Effector memory CD8-positive, alpha-beta T cell (primary cell): ENCODE results near the gene MFNG.

Experiments used
- ATAC-seq: fragments of 150-1000 bp; cut with Tn5 transposase; replicated peaks from 2 replicates; pipeline ENCODE4 v1.10.0; 2021; ENCODE audit warnings: mild to moderate bottlenecking, moderate library complexity
- DNase-seq, 3 experiments: peaks; one replicate each; pipeline ENCODE4 v3.0.0; 2021
- H3K27ac Mint-ChIP-seq, 2 donors: one replicate each; pipeline ENCODE4 v1.8.0; 2022; ENCODE audit warnings: mild to moderate bottlenecking in 2 of 2, mixed read lengths in 2 of 2, moderate library complexity in 2 of 2
- H3K27me3 Mint-ChIP-seq, 2 donors: one replicate each; pipeline ENCODE4 v1.8.0; 2022; ENCODE audit warnings: mixed read lengths in 2 of 2
- H3K36me3 Mint-ChIP-seq: one replicate; pipeline ENCODE4 v1.8.0; 2022; ENCODE audit warnings: mild to moderate bottlenecking, moderate library complexity, mixed read lengths; ENCODE audit not compliant: insufficient read depth
- H3K4me1 Mint-ChIP-seq, 2 donors: one replicate each; pipeline ENCODE4 v1.8.0; 2022; ENCODE audit warnings: low read depth in 2 of 2, mixed read lengths in 2 of 2
- H3K4me3 Mint-ChIP-seq, 2 donors: one replicate each; pipeline ENCODE4 v1.8.0; 2022; ENCODE audit warnings: mild to moderate bottlenecking in 2 of 2, mixed read lengths in 2 of 2, moderate library complexity in 2 of 2
- H3K9me3 Mint-ChIP-seq, 2 donors: one replicate each; pipeline ENCODE4 v1.8.0; 2022; ENCODE audit warnings: mixed read lengths in 2 of 2

Gene MFNG

DNA sequence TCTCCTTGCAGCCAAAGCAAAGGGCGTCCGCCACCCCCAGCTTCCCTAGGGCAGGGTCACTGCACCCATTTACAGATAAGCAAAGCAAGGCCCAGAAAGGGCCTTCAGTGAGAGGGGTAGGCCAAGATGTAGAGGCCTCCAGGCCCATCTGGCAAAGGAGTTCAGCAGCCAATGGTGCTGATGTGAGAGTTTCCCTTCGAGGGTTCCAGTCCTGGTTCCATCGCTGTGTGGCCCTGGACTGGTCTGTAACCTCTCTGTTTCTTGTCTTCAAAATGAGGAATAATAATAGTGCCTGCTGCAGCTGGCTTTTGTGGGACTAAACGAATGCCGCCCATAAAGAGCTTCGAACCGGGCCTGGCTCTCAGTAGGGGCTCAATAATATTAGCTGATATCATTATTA, 62.9 kb downstream of the MFNG start:
- Mint-ChIP-seq H3K4me3 (no peak overlapping the region), H3K27me3 (peaks cover 48 to 76% of the 10 kb centered on the region in 2 donors), H3K4me1 (peaks cover 20 to 28% of the 10 kb centered on the region in 2 donors), H3K36me3 (peaks cover 3% of the 10 kb centered on the region), H3K27ac (no peak overlapping the region), H3K9me3 (no peaks in the 10 kb centered on the region)
- ATAC-seq (no peak), DNase-seq (no peak)

- H3K9me3 Mint-ChIP-seq, result no peaks in the 10 kb centered on the region
Observed at GRCh38 chr22:37421468-37421877, 64.7 kb downstream of the MFNG start.

GRCh38 chr22:37420686-37421467, 65.3 kb downstream of the MFNG start:
- peak overlapping the region in 1 of 2 donors; percentile 75 for H3K27ac Mint-ChIP-seq
- peak overlapping the region; percentile 78 to 89 for H3K4me3 Mint-ChIP-seq
- no peak for DNase-seq
- H3K9me3 Mint-ChIP-seq, result no peaks in the 10 kb centered on the region
- H3K36me3 Mint-ChIP-seq, result peaks cover 3% of the 10 kb centered on the region
- ATAC-seq, result no peak
- peaks cover 30 to 32% of the 10 kb centered on the region in 2 donors for H3K4me1 Mint-ChIP-seq
- H3K27me3 Mint-ChIP-seq, result peaks cover 49 to 81% of the 10 kb centered on the region in 2 donors

More at GRCh38 chr22:37421468-37421877, 64.7 kb downstream of the MFNG start:
- H3K4me1 Mint-ChIP-seq, result peaks cover 27 to 30% of the 10 kb centered on the region in 2 donors
- peaks cover 55 to 81% of the 10 kb centered on the region in 2 donors for H3K27me3 Mint-ChIP-seq
- DNase-seq (no peak), ATAC-seq (no peak)
- H3K4me3 Mint-ChIP-seq, result peak overlapping the region in 1 of 2 donors; percentile 78
- H3K36me3 Mint-ChIP-seq, result peaks cover 3% of the 10 kb centered on the region
- H3K27ac Mint-ChIP-seq, result no peak overlapping the region

- Mint-ChIP-seq H3K27me3 (peaks cover 46 to 81% of the 10 kb centered on the region in 2 donors), H3K27ac (peak overlapping the region; percentile 62 to 75), H3K36me3 (peaks cover 2% of the 10 kb centered on the region), H3K4me3 (peak overlapping the region; percentile 78 to 89), H3K9me3 (no peaks in the 10 kb centered on the region), H3K4me1 (peaks cover 26 to 30% of the 10 kb centered on the region in 2 donors)
- DNase-seq, result peak in 1 of 3 experiments; percentile 15
- peak; percentile 54 for ATAC-seq
Observed at GRCh38 chr22:37419969-37420685, 66.1 kb downstream of the MFNG start.

GRCh38 chr22:37419370-37419968, 66.7 kb downstream of the MFNG start:
- H3K27me3 Mint-ChIP-seq, result peaks cover 53 to 81% of the 10 kb centered on the region in 2 donors
- H3K9me3 Mint-ChIP-seq, result no peaks in the 10 kb centered on the region
- ATAC-seq (peak; percentile 11), DNase-seq (no peak)
- peak overlapping the region in 1 of 2 donors; percentile 62 for H3K27ac Mint-ChIP-seq
- peak overlapping the region; percentile 78 to 89 for H3K4me3 Mint-ChIP-seq
- peaks cover 2% of the 10 kb centered on the region for H3K36me3 Mint-ChIP-seq
- H3K4me1 Mint-ChIP-seq, result peaks cover 26 to 30% of the 10 kb centered on the region in 2 donors
